ENCODE data around the gene ATG4B. TPM values are rescaled to one million over a fixed set of nuclear protein-coding genes. Genes with fewer than 3 reads are reported as not detected.
"Not testable (repeated sequence)": the region's sequence is repeated elsewhere in the genome, so short reads cannot be mapped to it uniquely, and the experiment has no call there.

ATG4B gene
- total RNA-seq, 2 donors from 2014 or later, result 103 to 107 TPM

GRCh38 chr2:241649404-241649803 is 11.9 kb downstream of the ATG4B start:
- Mint-ChIP-seq H3K36me3 (no peaks in the 10 kb centered on the region), H3K27ac (peak overlapping the region in 1 of 2 donors; percentile 88), H3K9me3 (no peaks in the 10 kb centered on the region)
- no peak for ATAC-seq
- no peak for DNase-seq (ENCODE audit: low spot score in 2 of 2)

GRCh38 chr2:241649927-241650326 is 12.4 kb downstream of the ATG4B start:
- Mint-ChIP-seq H3K9me3 (no peaks in the 10 kb centered on the region), H3K36me3 (no peaks in the 10 kb centered on the region), H3K27ac (no peak overlapping the region)
- ATAC-seq (no peak), DNase-seq (ENCODE audit: low spot score in 2 of 2) (no peak)

GRCh38 chr2:241652142-241652541 is 14.6 kb downstream of the ATG4B start:
- DNase-seq (ENCODE audit: low spot score in 2 of 2), result no peak
- ATAC-seq, result no peak
- Mint-ChIP-seq H3K27ac (peak overlapping the region in 1 of 2 donors; percentile 50), H3K36me3 (peaks cover 0 to 7% of the 10 kb centered on the region in 2 donors), H3K9me3 (no peaks in the 10 kb centered on the region)

- DNase-seq (ENCODE audit: low spot score in 2 of 2), result no peak
- H3K9me3 Mint-ChIP-seq, result no peaks in the 10 kb centered on the region
- H3K27ac Mint-ChIP-seq, result no peak overlapping the region
- ATAC-seq, result no peak
- peaks cover 0 to 7% of the 10 kb centered on the region in 2 donors for H3K36me3 Mint-ChIP-seq
These were observed 15.2 kb downstream of the ATG4B start for GRCh38 chr2:241652722-241653121.

GRCh38 chr2:241653210-241653750 is 15.8 kb downstream of the ATG4B start:
- H3K9me3 Mint-ChIP-seq, result no peaks in the 10 kb centered on the region
- ATAC-seq, result no peak
- H3K36me3 Mint-ChIP-seq, result peaks cover 0 to 7% of the 10 kb centered on the region in 2 donors
- DNase-seq (ENCODE audit: low spot score in 2 of 2), result no peak
- no peak overlapping the region for H3K27ac Mint-ChIP-seq

- peaks cover 6 to 7% of the 10 kb centered on the region in 2 donors for H3K36me3 Mint-ChIP-seq
- no peak overlapping the region for H3K27ac Mint-ChIP-seq
- DNase-seq (ENCODE audit: low spot score in 2 of 2), result no peak
- ATAC-seq, result no peak
- H3K9me3 Mint-ChIP-seq, result no peaks in the 10 kb centered on the region
These were observed 17.1 kb downstream of the ATG4B start for GRCh38 chr2:241654551-241654950.

GRCh38 chr2:241655516-241656189 is 18.2 kb downstream of the ATG4B start:
- ATAC-seq (no peak), DNase-seq (ENCODE audit: low spot score in 2 of 2) (no peak)
- peaks cover 8 to 12% of the 10 kb centered on the region in 2 donors for H3K36me3 Mint-ChIP-seq
- no peaks in the 10 kb centered on the region for H3K9me3 Mint-ChIP-seq
- peak overlapping the region in 1 of 2 donors; percentile 68 for H3K27ac Mint-ChIP-seq

- DNase-seq (ENCODE audit: low spot score in 2 of 2) (no peak), ATAC-seq (no peak)
- H3K27ac Mint-ChIP-seq, result no peak overlapping the region
- H3K36me3 Mint-ChIP-seq, result peaks cover 8 to 13% of the 10 kb centered on the region in 2 donors
- no peaks in the 10 kb centered on the region for H3K9me3 Mint-ChIP-seq
These were observed 18.8 kb downstream of the ATG4B start for GRCh38 chr2:241656190-241656741.

GRCh38 chr2:241657786-241658254 is 20.3 kb downstream of the ATG4B start:
- peaks cover 8 to 13% of the 10 kb centered on the region in 2 donors for H3K36me3 Mint-ChIP-seq
- H3K27ac Mint-ChIP-seq, result no peak overlapping the region
- no peaks in the 10 kb centered on the region for H3K9me3 Mint-ChIP-seq
- DNase-seq (ENCODE audit: low spot score in 2 of 2) (no peak), ATAC-seq (no peak)

GRCh38 chr2:241658296-241658695 is 20.8 kb downstream of the ATG4B start:
- Mint-ChIP-seq H3K36me3 (peaks cover 8 to 13% of the 10 kb centered on the region in 2 donors), H3K27ac (no peak overlapping the region), H3K9me3 (no peaks in the 10 kb centered on the region)
- ATAC-seq (no peak), DNase-seq (ENCODE audit: low spot score in 2 of 2) (no peak)

GRCh38 chr2:241659150-241659739 is 21.8 kb downstream of the ATG4B start:
- no peak overlapping the region for H3K27ac Mint-ChIP-seq
- peaks cover 8 to 13% of the 10 kb centered on the region in 2 donors for H3K36me3 Mint-ChIP-seq
- ATAC-seq (peak; percentile 16 to 32), DNase-seq (ENCODE audit: low spot score in 2 of 2) (peak in 1 of 2 donors; percentile 40)
- no peaks in the 10 kb centered on the region for H3K9me3 Mint-ChIP-seq

- DNase-seq (ENCODE audit: low spot score in 2 of 2), result no peak
- ATAC-seq, result no peak
- H3K9me3 Mint-ChIP-seq, result no peaks in the 10 kb centered on the region
- H3K36me3 Mint-ChIP-seq, result peaks cover 8 to 10% of the 10 kb centered on the region in 2 donors
- H3K27ac Mint-ChIP-seq, result no peak overlapping the region
These were observed 23.2 kb downstream of the ATG4B start for GRCh38 chr2:241660593-241661213.

GRCh38 chr2:241662731-241663130 is 25.2 kb downstream of the ATG4B start:
- not testable (repeated sequence) for H3K27ac Mint-ChIP-seq; H3K36me3 Mint-ChIP-seq; H3K9me3 Mint-ChIP-seq; ATAC-seq; DNase-seq (ENCODE audit: low spot score in 2 of 2)

- H3K27ac Mint-ChIP-seq, result peak overlapping the region; percentile 60 to 74
- no peaks in the 10 kb centered on the region for H3K36me3 Mint-ChIP-seq
- ATAC-seq, result no peak
- no peak for DNase-seq (ENCODE audit: low spot score in 2 of 2)
- H3K9me3 Mint-ChIP-seq, result no peaks in the 10 kb centered on the region
These were observed 28.4 kb downstream of the ATG4B start for GRCh38 chr2:241665731-241666440.

- DNase-seq (ENCODE audit: low spot score in 2 of 2), result no peak
- H3K36me3 Mint-ChIP-seq, result no peaks in the 10 kb centered on the region
- peak overlapping the region; percentile 30 to 50 for H3K27ac Mint-ChIP-seq
- no peak for ATAC-seq
- no peaks in the 10 kb centered on the region for H3K9me3 Mint-ChIP-seq
These were observed 29.3 kb downstream of the ATG4B start for GRCh38 chr2:241666627-241667400.

- Mint-ChIP-seq H3K36me3 (no peaks in the 10 kb centered on the region), H3K9me3 (no peaks in the 10 kb centered on the region), H3K27ac (no peak overlapping the region)
- ATAC-seq (no peak), DNase-seq (ENCODE audit: low spot score in 2 of 2) (no peak)
These were observed 30.9 kb downstream of the ATG4B start for GRCh38 chr2:241668354-241668753.
